SKM-1 treated with dmso at 0.1 percent for 144 hours (cell line): ENCODE measurements around the gene CUL9.

Source experiments
- DNase-seq: peaks from one replicate; lab custom pipeline; 2025; ENCODE audit not compliant: unreplicated experiment; lab: John Stamatoyannopoulos, UW

The CUL9 gene

DNA sequence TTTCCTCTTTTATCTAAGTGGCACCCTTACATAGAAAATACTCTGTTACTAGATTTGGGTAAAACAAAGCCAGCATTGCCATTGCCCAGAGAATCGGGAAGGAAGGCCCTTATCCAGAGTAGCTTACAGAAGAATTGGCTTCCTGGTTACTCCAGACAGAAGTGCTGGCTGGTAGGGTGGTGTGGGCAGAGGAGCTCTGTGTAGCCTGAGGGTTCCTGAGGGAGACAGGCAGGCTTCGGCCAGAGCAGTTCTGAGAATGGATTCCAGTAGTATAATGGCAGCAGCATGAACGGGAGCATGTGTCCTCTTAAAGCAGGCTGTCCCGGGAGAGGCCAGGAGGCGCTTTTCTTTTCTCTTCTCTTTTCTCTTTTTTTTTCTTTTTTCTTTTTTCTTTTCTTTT, 11.9 kb downstream of the CUL9 start:
- no peak for DNase-seq

- DNase-seq: no peak
Measured at GRCh38 chr6:43196337-43196736, 14.3 kb downstream of the CUL9 start.

DNA sequence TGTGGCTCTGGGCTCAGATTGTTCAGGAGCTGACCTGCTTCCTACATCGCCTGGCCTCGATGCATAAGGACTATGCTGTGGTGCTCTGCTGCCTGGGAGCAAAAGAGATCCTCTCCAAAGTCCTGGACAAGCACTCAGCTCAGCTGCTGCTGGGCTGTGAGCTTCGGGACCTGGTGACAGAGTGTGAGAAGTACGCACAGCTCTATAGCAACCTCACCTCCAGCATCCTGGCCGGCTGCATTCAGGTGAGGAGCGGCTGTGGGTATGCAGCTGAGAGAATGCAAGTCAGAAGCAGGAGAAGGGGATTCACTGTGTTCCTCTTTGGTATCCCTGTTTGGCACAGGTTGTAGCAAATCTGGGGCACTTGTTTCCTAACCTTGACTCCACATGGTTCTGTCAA, 17.9 kb downstream of the CUL9 start:
- no peak for DNase-seq

DNA sequence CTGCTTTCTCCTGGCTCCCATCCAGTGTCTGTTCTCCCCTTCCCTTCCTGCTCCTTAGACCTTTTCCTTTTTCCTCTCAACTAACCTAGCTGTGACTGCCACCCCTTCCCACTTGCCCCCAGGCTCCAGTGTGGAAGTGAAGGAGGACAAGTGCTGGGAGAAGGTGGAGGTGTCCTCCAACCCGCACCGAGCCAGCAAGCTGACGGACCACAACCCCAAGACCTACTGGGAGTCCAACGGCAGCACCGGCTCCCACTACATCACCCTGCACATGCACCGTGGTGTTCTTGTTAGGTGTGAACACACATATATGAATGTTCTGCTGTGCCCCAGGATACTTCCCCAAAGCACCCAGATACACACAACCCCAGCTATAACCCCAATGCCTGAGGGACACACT, 18.5 kb downstream of the CUL9 start:
- DNase-seq: no peak

DNA sequence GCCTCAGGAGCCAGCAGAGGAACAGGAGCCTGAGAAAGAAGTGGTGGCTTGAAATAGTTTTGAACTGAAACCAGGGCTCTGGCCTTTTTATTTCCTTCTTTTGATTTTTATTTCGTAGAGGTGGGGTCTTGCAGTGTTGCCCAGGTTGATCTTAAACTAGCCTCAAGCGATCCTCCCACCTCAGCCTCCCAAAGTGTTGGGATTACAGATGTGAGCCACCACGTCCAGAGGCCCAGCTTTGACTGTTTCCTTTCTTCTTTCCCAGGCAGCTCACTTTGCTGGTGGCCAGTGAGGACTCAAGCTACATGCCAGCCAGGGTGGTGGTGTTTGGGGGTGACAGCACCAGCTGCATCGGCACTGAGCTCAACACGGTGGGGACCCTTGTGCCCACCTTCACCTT, 20.5 kb downstream of the CUL9 start:
- no peak for DNase-seq

- DNase-seq: no peak
Measured at GRCh38 chr6:43203029-43203717, 21.2 kb downstream of the CUL9 start.

- DNase-seq: no peak
Measured at GRCh38 chr6:43203718-43204095, 21.7 kb downstream of the CUL9 start.

- DNase-seq: no peak
Measured at GRCh38 chr6:43204271-43205105, 22.5 kb downstream of the CUL9 start.

DNA sequence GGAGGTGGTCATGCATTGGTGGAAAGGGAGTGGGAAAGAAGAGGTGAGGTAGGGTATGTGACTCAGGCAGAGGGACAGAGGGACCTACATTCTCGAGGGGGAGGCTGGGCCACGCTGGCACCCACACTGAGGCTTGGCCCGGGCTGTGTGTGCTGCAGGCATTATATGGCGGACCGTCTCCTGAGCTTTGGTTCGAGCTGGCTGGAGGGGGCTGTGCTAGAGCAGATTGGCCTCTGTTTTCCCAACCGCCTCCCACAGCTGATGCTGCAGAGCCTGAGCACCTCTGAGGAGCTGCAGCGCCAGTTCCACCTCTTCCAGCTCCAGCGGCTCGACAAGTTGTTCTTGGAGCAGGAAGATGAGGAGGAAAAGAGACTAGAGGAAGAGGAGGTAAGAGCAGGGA, 23.9 kb downstream of the CUL9 start:
- no peak for DNase-seq

GRCh38 chr6:43207286-43207685, 25.3 kb downstream of the CUL9 start:
- no peak for DNase-seq

DNA sequence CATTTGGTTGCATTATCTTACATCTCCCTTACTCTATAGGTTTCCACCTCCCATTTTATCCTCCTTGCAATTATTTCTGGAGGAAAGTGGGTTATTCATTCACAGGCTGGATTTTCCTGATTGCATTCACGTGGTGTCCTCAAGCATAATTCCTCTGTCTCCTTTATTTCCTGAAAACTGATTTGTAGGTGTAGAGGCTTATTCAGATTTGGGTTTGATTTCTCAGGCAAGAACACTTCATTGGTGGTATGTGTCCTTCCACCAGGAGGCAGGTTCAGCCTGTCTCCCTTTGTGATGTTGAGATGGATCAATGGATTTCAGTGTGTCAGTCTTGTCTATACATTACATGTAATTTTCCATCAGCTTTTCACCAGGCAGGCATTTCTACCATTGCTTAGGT, 30.0 kb downstream of the CUL9 start:
- no peak for DNase-seq

GRCh38 chr6:43213431-43213830, 31.4 kb downstream of the CUL9 start:
- DNase-seq: no peak

- no peak for DNase-seq
Measured at GRCh38 chr6:43215066-43215465, 33.1 kb downstream of the CUL9 start.

DNA sequence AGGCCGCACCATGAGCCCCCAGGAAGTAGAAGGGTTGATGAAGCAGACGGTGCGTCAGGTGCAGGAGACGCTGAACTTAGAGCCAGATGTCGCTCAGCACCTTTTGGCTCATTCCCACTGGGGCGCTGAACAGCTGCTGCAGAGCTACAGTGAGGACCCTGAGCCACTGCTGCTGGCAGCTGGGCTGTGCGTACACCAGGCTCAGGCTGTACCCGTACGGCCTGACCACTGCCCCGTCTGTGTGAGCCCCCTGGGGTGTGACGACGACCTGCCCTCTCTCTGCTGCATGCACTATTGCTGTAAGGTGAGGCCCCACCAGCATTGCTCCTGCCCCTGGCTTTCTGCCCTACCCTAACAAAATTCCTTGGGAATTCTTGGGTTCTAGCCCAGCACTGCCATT, 34.2 kb downstream of the CUL9 start:
- no peak for DNase-seq

DNA sequence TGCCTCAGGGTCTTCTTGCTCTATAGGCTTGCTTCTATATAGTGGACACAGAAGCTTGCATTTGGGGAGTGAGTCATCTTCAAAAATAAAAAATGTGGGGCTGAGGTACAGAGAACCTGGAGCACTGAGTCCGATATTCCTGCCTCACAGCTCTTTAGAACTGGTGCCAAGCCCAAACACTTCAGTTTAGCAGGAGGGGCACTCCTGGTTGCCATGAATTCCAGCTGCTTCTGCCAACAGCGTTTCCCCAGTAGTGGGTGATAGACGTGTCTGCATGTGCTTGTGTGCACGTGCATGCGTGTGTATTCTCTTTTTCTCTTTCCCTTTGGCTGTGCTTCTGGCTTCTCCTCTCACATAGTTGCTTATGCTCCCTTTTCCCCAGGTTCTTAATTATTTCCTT, 35.4 kb downstream of the CUL9 start:
- DNase-seq: no peak

DNA sequence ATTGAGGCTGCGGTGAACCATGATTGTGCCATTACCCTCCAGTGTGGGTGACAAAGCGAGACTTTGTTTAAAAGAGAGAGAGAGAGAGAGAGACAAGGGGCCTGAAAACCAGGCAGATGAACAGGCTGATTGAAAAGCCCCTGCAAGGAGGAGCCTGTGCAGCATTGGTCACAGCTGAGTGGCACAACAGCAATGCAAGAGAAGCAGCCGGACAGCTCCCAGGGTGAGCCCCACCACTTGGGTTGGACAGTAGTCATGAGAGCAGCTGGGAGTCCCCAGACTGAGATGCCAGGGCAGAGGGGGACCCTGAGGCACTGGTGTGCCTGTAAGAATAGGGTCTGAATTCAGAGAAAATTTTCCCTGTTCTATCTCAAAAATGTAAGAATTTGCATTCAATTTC, 37.1 kb downstream of the CUL9 start:
- DNase-seq: no peak

- no peak for DNase-seq
Measured at GRCh38 chr6:43219814-43220213, 37.8 kb downstream of the CUL9 start.

GRCh38 chr6:43220439-43220951, 38.5 kb downstream of the CUL9 start:
- DNase-seq: no peak

- no peak for DNase-seq
Measured at GRCh38 chr6:43221046-43221972, 39.3 kb downstream of the CUL9 start.

GRCh38 chr6:43222418-43223059, 40.5 kb downstream of the CUL9 start:
- DNase-seq: no peak

DNA sequence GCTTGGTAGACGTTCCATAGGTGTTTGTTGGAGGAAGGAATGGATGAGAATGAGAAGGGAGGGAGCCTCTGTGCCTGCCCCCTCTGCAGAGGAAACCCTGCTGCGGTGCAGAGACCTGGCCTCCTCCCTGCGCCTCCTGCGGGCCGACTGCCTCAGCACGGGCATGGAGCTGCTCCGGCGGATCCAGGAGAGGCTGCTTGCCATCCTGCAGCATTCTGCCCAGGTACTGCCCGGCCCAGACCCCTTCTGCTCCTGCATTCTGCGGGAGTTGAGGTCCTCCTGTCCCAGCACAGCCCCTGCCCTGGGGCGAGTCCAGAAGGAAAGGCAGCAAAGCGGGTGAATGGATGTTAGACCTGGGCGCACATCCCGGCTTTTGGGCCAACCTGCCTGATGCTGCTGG, 41.2 kb downstream of the CUL9 start:
- DNase-seq: no peak
